Measurements from ENCODE around the gene PIK3R3.

Gene PIK3R3

GRCh38 chr1:46157916-46158311, 25.5 kb upstream of the PIK3R3 start:
- H3K9ac ChIP-seq (ENCODE audit: low read length in 5 of 5) = no peak overlapping the region
- H3K36me3 ChIP-seq (ENCODE audit: control insufficient read depth in 5 of 5, insufficient read depth in 5 of 5, low read length in 5 of 5) = no peaks in the 10 kb centered on the region
- H3K27ac ChIP-seq (ENCODE audit: low read depth, low read length) = no peak overlapping the region
- H3K4me3 ChIP-seq (ENCODE audit: low read depth in 1 of 5, low read length in 5 of 5) = no peak overlapping the region
- peaks cover 0 to 2% (median 0%) of the 10 kb centered on the region in 5 donors for H3K27me3 ChIP-seq (ENCODE audit: control insufficient read depth in 5 of 5, insufficient read depth in 4 of 5, low read length in 5 of 5)
- H3K4me1 ChIP-seq (ENCODE audit: control insufficient read depth in 5 of 5, insufficient read depth in 5 of 5, low read length in 5 of 5) = no peaks in the 10 kb centered on the region
- H3K9me3 ChIP-seq (ENCODE audit: control insufficient read depth in 5 of 5, low read length in 5 of 5) = no peaks in the 10 kb centered on the region

GRCh38 chr1:46153732-46154131, 21.3 kb upstream of the PIK3R3 start:
- peaks cover 0 to 2% (median 0%) of the 10 kb centered on the region in 5 donors for H3K27me3 ChIP-seq (ENCODE audit: control insufficient read depth in 5 of 5, insufficient read depth in 4 of 5, low read length in 5 of 5)
- H3K4me1 ChIP-seq (ENCODE audit: control insufficient read depth in 5 of 5, insufficient read depth in 5 of 5, low read length in 5 of 5) = peaks cover 0 to 6% (median 0%) of the 10 kb centered on the region in 5 donors
- no peak overlapping the region for H3K27ac ChIP-seq (ENCODE audit: low read depth, low read length)
- no peaks in the 10 kb centered on the region for H3K9me3 ChIP-seq (ENCODE audit: control insufficient read depth in 5 of 5, low read length in 5 of 5)
- no peaks in the 10 kb centered on the region for H3K36me3 ChIP-seq (ENCODE audit: control insufficient read depth in 5 of 5, insufficient read depth in 5 of 5, low read length in 5 of 5)
- H3K9ac ChIP-seq (ENCODE audit: low read length in 5 of 5) = no peak overlapping the region
- H3K4me3 ChIP-seq (ENCODE audit: low read depth in 1 of 5, low read length in 5 of 5) = no peak overlapping the region

GRCh38 chr1:46153228-46153627, 20.8 kb upstream of the PIK3R3 start:
- no peaks in the 10 kb centered on the region for H3K9me3 ChIP-seq (ENCODE audit: control insufficient read depth in 5 of 5, low read length in 5 of 5)
- H3K27ac ChIP-seq (ENCODE audit: low read depth, low read length) = no peak overlapping the region
- H3K27me3 ChIP-seq (ENCODE audit: control insufficient read depth in 5 of 5, insufficient read depth in 4 of 5, low read length in 5 of 5) = peaks cover 0 to 2% (median 0%) of the 10 kb centered on the region in 5 donors
- no peak overlapping the region for H3K9ac ChIP-seq (ENCODE audit: low read length in 5 of 5)
- no peak overlapping the region for H3K4me3 ChIP-seq (ENCODE audit: low read depth in 1 of 5, low read length in 5 of 5)
- H3K36me3 ChIP-seq (ENCODE audit: control insufficient read depth in 5 of 5, insufficient read depth in 5 of 5, low read length in 5 of 5) = no peaks in the 10 kb centered on the region
- H3K4me1 ChIP-seq (ENCODE audit: control insufficient read depth in 5 of 5, insufficient read depth in 5 of 5, low read length in 5 of 5) = peaks cover 0 to 6% (median 0%) of the 10 kb centered on the region in 5 donors

GRCh38 chr1:46152016-46152415, 19.6 kb upstream of the PIK3R3 start:
- H3K27me3 ChIP-seq (ENCODE audit: control insufficient read depth in 5 of 5, insufficient read depth in 4 of 5, low read length in 5 of 5) = no peaks in the 10 kb centered on the region
- no peak overlapping the region for H3K4me3 ChIP-seq (ENCODE audit: low read depth in 1 of 5, low read length in 5 of 5)
- H3K9ac ChIP-seq (ENCODE audit: low read length in 5 of 5) = no peak overlapping the region
- H3K9me3 ChIP-seq (ENCODE audit: control insufficient read depth in 5 of 5, low read length in 5 of 5) = no peaks in the 10 kb centered on the region
- H3K36me3 ChIP-seq (ENCODE audit: control insufficient read depth in 5 of 5, insufficient read depth in 5 of 5, low read length in 5 of 5) = no peaks in the 10 kb centered on the region
- H3K27ac ChIP-seq (ENCODE audit: low read depth, low read length) = no peak overlapping the region
- peaks cover 0 to 6% (median 0%) of the 10 kb centered on the region in 5 donors for H3K4me1 ChIP-seq (ENCODE audit: control insufficient read depth in 5 of 5, insufficient read depth in 5 of 5, low read length in 5 of 5)

- peaks cover 0 to 6% (median 0%) of the 10 kb centered on the region in 5 donors for H3K4me1 ChIP-seq (ENCODE audit: control insufficient read depth in 5 of 5, insufficient read depth in 5 of 5, low read length in 5 of 5)
- H3K9me3 ChIP-seq (ENCODE audit: control insufficient read depth in 5 of 5, low read length in 5 of 5) = no peaks in the 10 kb centered on the region
- no peaks in the 10 kb centered on the region for H3K36me3 ChIP-seq (ENCODE audit: control insufficient read depth in 5 of 5, insufficient read depth in 5 of 5, low read length in 5 of 5)
- H3K27ac ChIP-seq (ENCODE audit: low read depth, low read length) = no peak overlapping the region
- H3K9ac ChIP-seq (ENCODE audit: low read length in 5 of 5) = no peak overlapping the region
- H3K27me3 ChIP-seq (ENCODE audit: control insufficient read depth in 5 of 5, insufficient read depth in 4 of 5, low read length in 5 of 5) = no peaks in the 10 kb centered on the region
- H3K4me3 ChIP-seq (ENCODE audit: low read depth in 1 of 5, low read length in 5 of 5) = no peak overlapping the region
These were observed 17.7 kb upstream of the PIK3R3 start for GRCh38 chr1:46150085-46150484.

- Histone ChIP-seq H3K36me3 (ENCODE audit: control insufficient read depth in 5 of 5, insufficient read depth in 5 of 5, low read length in 5 of 5) (no peaks in the 10 kb centered on the region), H3K4me1 (ENCODE audit: control insufficient read depth in 5 of 5, insufficient read depth in 5 of 5, low read length in 5 of 5) (peaks cover 0 to 6% (median 0%) of the 10 kb centered on the region in 5 donors), H3K27ac (ENCODE audit: low read depth, low read length) (no peak overlapping the region)
These were observed 15.9 kb upstream of the PIK3R3 start for GRCh38 chr1:46148318-46148717.

GRCh38 chr1:46137916-46138315, 5.5 kb upstream of the PIK3R3 start:
- Histone ChIP-seq H3K4me1 (ENCODE audit: control insufficient read depth in 5 of 5, insufficient read depth in 5 of 5, low read length in 5 of 5) (peaks cover 0 to 39% (median 10%) of the 10 kb centered on the region in 5 donors), H3K36me3 (ENCODE audit: control insufficient read depth in 5 of 5, insufficient read depth in 5 of 5, low read length in 5 of 5) (no peaks in the 10 kb centered on the region), H3K27me3 (ENCODE audit: control insufficient read depth in 5 of 5, insufficient read depth in 4 of 5, low read length in 5 of 5) (peaks cover 0 to 4% (median 0%) of the 10 kb centered on the region in 5 donors), H3K27ac (ENCODE audit: low read depth, low read length) (peak overlapping the region; percentile 17), H3K4me3 (ENCODE audit: low read depth in 1 of 5, low read length in 5 of 5) (peak overlapping the region in 3 of 5 donors; percentile 12 to 37 (median 27)), H3K9ac (ENCODE audit: low read length in 5 of 5) (no peak overlapping the region), H3K9me3 (ENCODE audit: control insufficient read depth in 5 of 5, low read length in 5 of 5) (no peaks in the 10 kb centered on the region)

More at GRCh38 chr1:46148318-46148717, 15.9 kb upstream of the PIK3R3 start:
- Histone ChIP-seq H3K9me3 (ENCODE audit: control insufficient read depth in 5 of 5, low read length in 5 of 5) (no peaks in the 10 kb centered on the region), H3K27me3 (ENCODE audit: control insufficient read depth in 5 of 5, insufficient read depth in 4 of 5, low read length in 5 of 5) (no peaks in the 10 kb centered on the region), H3K4me3 (ENCODE audit: low read depth in 1 of 5, low read length in 5 of 5) (no peak overlapping the region), H3K9ac (ENCODE audit: low read length in 5 of 5) (no peak overlapping the region)

GRCh38 chr1:46136711-46137110, 4.3 kb upstream of the PIK3R3 start:
- Histone ChIP-seq H3K4me1 (ENCODE audit: control insufficient read depth in 5 of 5, insufficient read depth in 5 of 5, low read length in 5 of 5) (peaks cover 0 to 44% (median 16%) of the 10 kb centered on the region in 5 donors), H3K4me3 (ENCODE audit: low read depth in 1 of 5, low read length in 5 of 5) (no peak overlapping the region), H3K27me3 (ENCODE audit: control insufficient read depth in 5 of 5, insufficient read depth in 4 of 5, low read length in 5 of 5) (peaks cover 0 to 4% (median 0%) of the 10 kb centered on the region in 5 donors), H3K36me3 (ENCODE audit: control insufficient read depth in 5 of 5, insufficient read depth in 5 of 5, low read length in 5 of 5) (no peaks in the 10 kb centered on the region), H3K9ac (ENCODE audit: low read length in 5 of 5) (no peak overlapping the region), H3K9me3 (ENCODE audit: control insufficient read depth in 5 of 5, low read length in 5 of 5) (no peaks in the 10 kb centered on the region), H3K27ac (ENCODE audit: low read depth, low read length) (no peak overlapping the region)

- Histone ChIP-seq H3K4me1 (ENCODE audit: control insufficient read depth in 5 of 5, insufficient read depth in 5 of 5, low read length in 5 of 5) (peaks cover 0 to 44% (median 18%) of the 10 kb centered on the region in 5 donors), H3K27ac (ENCODE audit: low read depth, low read length) (peak overlapping the region; percentile 88), H3K9me3 (ENCODE audit: control insufficient read depth in 5 of 5, low read length in 5 of 5) (no peaks in the 10 kb centered on the region), H3K4me3 (ENCODE audit: low read depth in 1 of 5, low read length in 5 of 5) (no peak overlapping the region), H3K27me3 (ENCODE audit: control insufficient read depth in 5 of 5, insufficient read depth in 4 of 5, low read length in 5 of 5) (peaks cover 4 to 7% (median 5%) of the 10 kb centered on the region in 5 donors), H3K36me3 (ENCODE audit: control insufficient read depth in 5 of 5, insufficient read depth in 5 of 5, low read length in 5 of 5) (no peaks in the 10 kb centered on the region), H3K9ac (ENCODE audit: low read length in 5 of 5) (no peak overlapping the region)
These were observed 2.4 kb upstream of the PIK3R3 start for GRCh38 chr1:46134660-46135331.

- Histone ChIP-seq H3K9me3 (ENCODE audit: control insufficient read depth in 5 of 5, low read length in 5 of 5) (no peaks in the 10 kb centered on the region), H3K36me3 (ENCODE audit: control insufficient read depth in 5 of 5, insufficient read depth in 5 of 5, low read length in 5 of 5) (no peaks in the 10 kb centered on the region), H3K4me1 (ENCODE audit: control insufficient read depth in 5 of 5, insufficient read depth in 5 of 5, low read length in 5 of 5) (peaks cover 0 to 44% (median 18%) of the 10 kb centered on the region in 5 donors), H3K9ac (ENCODE audit: low read length in 5 of 5) (peak overlapping the region in 2 of 5 donors; percentile 86), H3K27ac (ENCODE audit: low read depth, low read length) (peak overlapping the region; percentile 88), H3K27me3 (ENCODE audit: control insufficient read depth in 5 of 5, insufficient read depth in 4 of 5, low read length in 5 of 5) (peaks cover 4 to 12% (median 9%) of the 10 kb centered on the region in 5 donors), H3K4me3 (ENCODE audit: low read depth in 1 of 5, low read length in 5 of 5) (peak overlapping the region; percentile 74 to 87 (median 84))
These were observed 1.4 kb upstream of the PIK3R3 start for GRCh38 chr1:46133781-46134350.
